ENCODE data around the gene ACSBG1.
"Not testable (repeated sequence)": the region's sequence is repeated elsewhere in the genome, so short reads cannot be mapped to it uniquely, and the experiment has no call there.

Gene ACSBG1

DNA sequence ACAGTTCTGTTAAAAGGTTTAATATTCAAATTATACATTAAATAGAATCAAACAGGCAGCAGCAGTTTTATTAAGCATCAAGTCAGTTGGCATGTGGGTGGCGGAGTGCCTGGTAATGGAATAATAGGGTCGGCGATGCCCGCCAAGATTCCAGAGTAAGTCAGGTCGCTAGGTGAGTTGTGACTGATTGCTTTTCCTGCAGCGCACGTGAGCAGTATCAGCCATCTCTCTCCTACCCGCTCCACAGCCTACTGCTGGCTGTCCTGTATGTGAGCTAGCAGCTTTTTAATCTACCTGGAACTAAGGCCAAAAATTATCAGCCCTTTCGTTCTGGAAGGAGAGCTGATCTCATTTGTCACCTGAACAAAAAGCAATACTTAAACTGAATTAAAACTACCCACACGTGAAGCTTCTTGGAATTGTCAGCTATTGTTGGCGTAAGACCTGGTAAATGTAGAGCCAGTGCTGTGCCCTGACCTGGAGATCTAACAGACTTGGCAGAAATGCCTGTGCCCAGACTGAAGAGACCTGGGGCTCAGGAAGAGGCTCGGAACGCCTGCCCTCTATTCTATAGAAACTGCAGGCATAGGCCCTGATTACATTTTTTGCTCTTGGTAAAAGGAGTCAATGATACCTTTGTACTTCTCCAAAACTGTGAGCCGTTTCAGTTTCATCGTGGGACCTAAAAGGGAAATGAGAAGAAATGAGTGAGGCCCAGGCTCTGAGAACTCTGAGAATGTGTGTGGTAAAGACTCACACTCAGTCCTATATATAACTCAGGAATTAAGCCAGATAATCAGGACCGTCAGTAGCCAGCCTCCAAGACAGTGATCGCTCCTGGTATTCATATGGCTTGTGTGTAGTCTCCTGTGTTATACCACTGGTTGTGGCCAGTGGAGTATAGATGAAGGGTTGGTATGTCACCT, 63.3 kb downstream of the ACSBG1 start:
- no peak for DNase-seq (ENCODE audit: low read depth in 2 of 3, low spot score in 2 of 3)

DNA sequence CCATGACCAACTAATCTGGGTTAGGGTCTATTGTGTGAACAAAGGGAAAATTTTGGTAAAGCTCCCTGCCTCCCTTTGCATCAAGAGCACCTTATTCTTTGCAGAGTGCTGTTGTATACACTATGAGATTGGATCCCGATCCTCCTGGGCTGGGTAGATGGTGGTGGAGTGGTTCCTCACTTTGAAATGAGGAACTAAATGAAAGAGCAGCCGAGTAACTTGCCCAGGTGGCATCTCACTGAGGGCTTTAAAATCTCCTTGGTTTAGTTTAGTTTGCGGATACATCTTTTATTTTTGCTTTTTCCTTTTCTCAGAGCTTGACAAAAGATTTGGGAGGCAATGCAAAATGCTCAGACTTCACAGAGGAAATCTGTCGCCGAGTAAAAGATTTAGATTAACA, 65.8 kb downstream of the ACSBG1 start:
- no peak for DNase-seq (ENCODE audit: low read depth in 2 of 3, low spot score in 2 of 3)

- DNase-seq (ENCODE audit: low read depth in 2 of 3, low spot score in 2 of 3) = no peak
These were observed 67.0 kb downstream of the ACSBG1 start for GRCh38 chr15:78167227-78167888.

GRCh38 chr15:78164010-78164409, 70.4 kb downstream of the ACSBG1 start:
- no peak for DNase-seq (ENCODE audit: low read depth in 2 of 3, low spot score in 2 of 3)

DNA sequence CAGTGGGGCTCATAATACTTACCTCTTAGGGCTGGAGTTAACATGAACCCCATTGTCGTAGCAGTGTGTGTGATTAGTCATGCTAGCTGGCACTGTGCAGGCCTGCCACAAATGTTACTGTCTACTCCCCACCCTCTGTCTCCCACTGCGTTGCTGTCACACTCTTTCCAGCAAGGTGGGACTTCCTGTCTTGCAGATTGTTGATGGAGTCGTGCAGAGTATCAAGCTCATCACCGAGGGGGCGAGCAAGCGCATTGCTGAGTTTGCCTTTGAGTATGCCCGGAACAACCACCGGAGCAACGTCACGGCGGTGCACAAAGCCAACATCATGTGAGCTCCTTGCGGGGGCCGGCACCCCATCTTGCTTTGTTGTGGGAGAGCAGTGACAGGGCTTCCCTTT, 72.3 kb downstream of the ACSBG1 start:
- DNase-seq (ENCODE audit: low read depth in 2 of 3, low spot score in 2 of 3) = no peak

DNA sequence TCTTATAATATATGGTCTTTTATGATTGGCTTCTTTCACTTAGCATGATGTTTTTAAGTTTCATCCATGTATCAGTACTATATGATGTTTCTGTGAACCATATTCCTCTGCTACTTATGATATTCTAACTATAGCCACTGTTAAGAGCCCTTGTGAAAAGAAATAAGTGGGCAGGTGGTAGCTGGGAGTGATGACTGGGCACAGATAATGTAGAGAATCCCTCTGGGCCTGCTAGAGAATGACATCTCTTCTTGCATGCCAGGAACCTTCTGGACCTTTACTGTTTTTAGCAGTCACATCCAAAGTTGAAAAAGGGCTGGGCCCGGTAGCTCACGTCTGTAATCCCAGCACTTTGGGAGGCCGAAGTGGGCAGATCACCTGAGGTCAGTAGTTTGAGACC, 75.0 kb downstream of the ACSBG1 start:
- no peak for DNase-seq (ENCODE audit: low read depth in 2 of 3, low spot score in 2 of 3)

GRCh38 chr15:78157203-78157602, 77.2 kb downstream of the ACSBG1 start:
- DNase-seq (ENCODE audit: low read depth in 2 of 3, low spot score in 2 of 3) = no peak

DNA sequence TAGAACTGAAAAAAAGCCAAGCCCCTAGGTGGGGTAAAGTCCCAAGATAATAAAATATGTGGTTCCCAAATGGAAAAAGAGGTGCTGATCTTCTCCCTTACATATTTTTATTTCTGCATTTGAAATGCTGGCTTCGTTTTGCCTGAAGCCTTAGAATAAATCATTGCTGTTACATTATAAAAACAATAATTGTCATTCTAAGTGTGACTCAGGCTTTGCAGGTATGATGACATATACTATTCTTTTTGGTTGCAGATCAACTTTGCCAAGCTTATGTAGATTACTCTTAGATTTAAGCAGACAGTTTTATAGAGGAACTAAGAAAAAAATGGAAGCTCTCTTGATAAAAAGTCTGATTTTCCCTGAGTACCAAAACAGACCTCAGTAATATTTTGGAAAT, 77.7 kb downstream of the ACSBG1 start:
- no peak for DNase-seq (ENCODE audit: low read depth in 2 of 3, low spot score in 2 of 3)

DNA sequence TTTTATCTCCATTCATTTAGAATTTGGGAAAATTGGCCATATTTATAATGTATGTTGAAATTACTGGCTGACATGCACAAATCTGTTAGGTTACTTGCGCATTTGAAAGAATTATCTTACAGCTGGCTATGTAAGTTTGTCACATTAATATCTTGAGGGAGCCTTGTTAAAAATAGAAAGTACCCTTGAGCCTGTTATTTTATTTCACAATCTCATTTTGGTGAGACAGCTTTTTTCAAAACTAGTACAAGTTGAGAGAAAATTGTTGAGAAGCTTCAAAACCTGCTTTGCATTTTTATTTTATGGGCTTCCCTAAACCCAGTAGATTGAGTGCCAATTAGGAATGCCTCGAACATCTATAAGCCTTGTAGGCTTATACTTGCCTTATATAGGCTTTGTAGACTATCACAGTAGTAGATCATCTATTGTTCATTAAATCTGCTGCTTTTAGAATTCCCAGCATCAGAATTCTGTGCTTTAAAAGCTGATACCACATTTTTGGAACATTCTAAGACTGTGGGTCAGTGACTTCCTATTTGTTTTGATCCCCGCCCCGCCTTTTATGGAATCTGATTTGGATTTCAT, 78.9 kb downstream of the ACSBG1 start:
- DNase-seq (ENCODE audit: low read depth in 2 of 3, low spot score in 2 of 3) = no peak

GRCh38 chr15:78154955-78155354, 79.4 kb downstream of the ACSBG1 start:
- no peak for DNase-seq (ENCODE audit: low read depth in 2 of 3, low spot score in 2 of 3)

GRCh38 chr15:78151075-78151474, 83.3 kb downstream of the ACSBG1 start:
- not testable (repeated sequence) for DNase-seq (ENCODE audit: low read depth in 2 of 3, low spot score in 2 of 3)

DNA sequence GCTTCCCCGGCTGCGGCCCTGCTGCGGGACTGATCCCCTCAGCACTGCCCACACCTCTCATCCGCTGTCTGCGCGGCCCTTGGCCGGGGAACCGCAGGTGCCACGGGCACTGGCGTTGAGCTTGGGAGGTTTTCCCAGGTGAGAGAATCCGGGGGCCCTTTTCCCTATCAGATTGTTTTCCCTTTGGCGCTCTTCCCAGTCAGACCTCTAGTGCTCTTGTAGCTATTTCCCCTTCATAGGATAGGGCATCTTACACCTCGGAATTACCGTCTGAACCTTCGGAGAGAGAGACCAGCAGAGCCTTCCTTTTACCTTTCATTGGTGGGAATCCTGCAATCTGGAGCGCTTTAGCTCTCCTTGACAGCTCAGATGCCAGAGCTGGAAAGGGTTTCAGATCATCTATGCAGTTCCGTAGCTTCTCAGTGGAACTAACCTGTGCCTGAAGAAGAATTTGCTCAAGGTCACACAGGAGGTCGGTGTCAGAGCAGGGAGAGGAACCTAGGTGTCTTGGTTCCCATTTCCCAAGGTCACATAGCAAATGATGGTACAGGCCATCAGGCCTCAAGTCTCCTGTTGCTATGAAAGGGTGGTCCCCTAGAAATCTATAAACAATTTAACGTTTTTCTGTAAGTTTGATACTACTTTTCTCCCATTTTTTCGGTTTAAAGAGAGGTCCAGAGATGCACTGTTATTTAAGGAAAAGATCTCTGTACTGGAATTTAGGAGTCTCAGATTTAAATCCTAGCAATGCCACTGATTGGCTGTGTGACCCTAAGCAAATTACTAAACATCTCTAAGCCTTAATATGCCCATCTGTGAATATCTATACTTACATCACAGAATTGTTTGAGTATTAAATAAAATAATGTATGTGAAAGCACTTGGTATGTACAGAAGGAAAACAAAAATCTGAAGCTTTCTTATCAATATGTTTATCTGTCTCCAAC, 84.3 kb downstream of the ACSBG1 start:
- no peak for DNase-seq (ENCODE audit: low read depth in 2 of 3, low spot score in 2 of 3)

- DNase-seq (ENCODE audit: low read depth in 2 of 3, low spot score in 2 of 3) = peak; percentile 98 to 100 (median 100)
These were observed 85.1 kb downstream of the ACSBG1 start, which contains the start of gene IDH3A for GRCh38 chr15:78149068-78149804. Gene IDH3A, plus strand, starts transcription at chr15:78149362. Its CDS starts 42 bp downstream, at chr15:78149404.

GRCh38 chr15:78148392-78149067, 85.8 kb downstream of the ACSBG1 start:
- DNase-seq (ENCODE audit: low read depth in 2 of 3, low spot score in 2 of 3) = no peak

GRCh38 chr15:78147566-78147965, 86.8 kb downstream of the ACSBG1 start:
- no peak for DNase-seq (ENCODE audit: low read depth in 2 of 3, low spot score in 2 of 3)

DNA sequence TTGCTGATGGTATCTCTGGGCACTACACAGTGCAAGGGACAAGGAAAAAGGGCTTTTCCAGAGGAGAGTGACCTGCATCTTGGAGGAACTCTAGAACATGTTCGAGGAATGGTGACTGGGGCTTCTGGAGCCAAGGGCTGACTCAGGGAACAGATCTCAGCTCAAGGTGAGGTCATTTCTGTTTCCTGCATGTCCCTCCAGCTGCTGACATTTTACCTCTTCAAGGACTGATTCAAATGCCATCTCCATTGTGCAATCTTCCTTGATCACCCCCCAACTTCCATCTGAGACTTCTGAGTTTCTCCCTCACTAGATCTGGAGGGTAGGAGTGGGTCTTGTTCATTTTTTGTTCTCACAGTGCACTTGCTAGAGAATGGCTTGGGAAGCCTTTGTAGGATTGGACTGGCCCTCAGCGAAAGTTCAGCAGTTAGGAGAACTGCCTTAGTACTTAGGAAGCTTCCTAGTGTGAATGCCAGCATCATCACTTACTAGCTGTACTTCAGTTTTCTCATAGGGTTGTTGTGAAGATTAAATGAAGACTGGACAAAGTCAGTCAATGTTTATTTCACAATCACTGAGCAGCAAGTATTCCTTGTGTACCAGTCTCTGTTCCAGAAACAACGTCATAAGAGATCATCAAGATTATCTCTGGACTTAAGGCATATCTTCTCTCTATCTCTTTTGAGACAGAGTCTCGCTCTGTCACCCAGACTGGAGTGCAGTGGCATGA, 87.8 kb downstream of the ACSBG1 start:
- no peak for DNase-seq (ENCODE audit: low read depth in 2 of 3, low spot score in 2 of 3)

DNA sequence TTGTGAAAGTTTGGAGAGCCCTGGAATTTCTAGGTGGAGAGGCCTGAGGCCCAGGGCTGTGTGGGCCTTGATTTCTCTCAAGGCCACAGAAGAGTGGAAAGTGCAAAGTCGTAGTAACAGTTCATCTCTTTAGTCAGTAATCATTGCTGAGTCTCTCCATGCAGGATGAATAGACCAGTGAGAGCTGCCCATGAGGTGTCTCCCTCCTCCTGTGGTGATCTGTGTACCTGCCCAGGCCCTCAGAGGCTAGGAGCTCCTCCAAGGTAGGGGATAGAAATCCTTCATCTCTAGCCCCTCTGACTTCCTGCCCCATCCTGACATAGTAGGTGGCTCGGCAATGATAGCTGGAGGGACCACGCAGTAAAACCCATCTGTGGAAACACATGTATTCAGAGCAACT, 92.0 kb downstream of the ACSBG1 start:
- no peak for DNase-seq (ENCODE audit: low read depth in 2 of 3, low spot score in 2 of 3)

GRCh38 chr15:78140292-78140691, 94.1 kb downstream of the ACSBG1 start:
- no peak for DNase-seq (ENCODE audit: low read depth in 2 of 3, low spot score in 2 of 3)

- no peak for DNase-seq (ENCODE audit: low read depth in 2 of 3, low spot score in 2 of 3)
These were observed 94.8 kb downstream of the ACSBG1 start for GRCh38 chr15:78139578-78139977.
